H1 (cell line): ENCODE data around the gene DOCK11. TPM values are rescaled to one million over a fixed set of nuclear protein-coding genes. Genes with fewer than 3 reads are reported as not detected.

ENCODE experiments used
- CTCF ChIA-PET: fragments of 300-600 bp; sonication (Branson Sonifier 250); formaldehyde crosslinking; loops from one replicate; lab custom pipeline; 2021; ENCODE audit not compliant: partially characterized antibody; lab: Charles Lee
- POLR2A ChIA-PET: fragments of 300-600 bp; sonication (Branson Sonifier 250); formaldehyde crosslinking; loops from one replicate; lab custom pipeline; 2021; ENCODE audit warnings: inconsistent platforms; ENCODE audit not compliant: partially characterized antibody; lab: Charles Lee
- DNase-seq, 2 experiments: peaks; one replicate each; pipeline versions ENCODE4 v3.0.0 to v3.0.0-alpha.2; 2010 to 2022; ENCODE audit warnings: low spot score in 2 of 2, low read depth in 1 of 2, mixed read lengths in 1 of 2
- FAIRE-seq: peaks from 2 replicates; lab custom pipeline; 2011; peaks lifted over from hg19 to GRCh38; lab: Jason Lieb, UNC
- H2AFZ ChIP-seq: 2 replicates; pipeline ENCODE4 v1.8.1; 2012; ENCODE audit warnings: low read length, inconsistent platforms
- H2AK5ac ChIP-seq: 2 replicates; pipeline ENCODE4 v1.6.1; 2013; ENCODE audit warnings: low read depth, low read length
- H2BK120ac ChIP-seq: replicated peaks from 2 replicates; pipeline ENCODE3; 2013; ENCODE audit warnings: low read depth, low read length, inconsistent platforms
- H2BK12ac ChIP-seq: 2 replicates; pipeline ENCODE4 v1.6.1; 2013; ENCODE audit warnings: low read depth, low read length
- H2BK15ac ChIP-seq: 2 replicates; pipeline ENCODE4 v1.6.1; 2013; ENCODE audit warnings: low read length
- H2BK20ac ChIP-seq: 2 replicates; pipeline ENCODE4 v1.6.1; 2013; ENCODE audit warnings: low read length
- H2BK5ac ChIP-seq: 2 replicates; pipeline ENCODE4 v1.6.1; 2013; ENCODE audit warnings: low read depth, low read length
- H3K14ac ChIP-seq: 2 replicates; pipeline ENCODE4 v1.6.1; 2013; ENCODE audit warnings: inconsistent platforms; ENCODE audit not compliant: insufficient read length
- H3K18ac ChIP-seq: 2 replicates; pipeline ENCODE4 v1.6.1; 2013; ENCODE audit warnings: low read length; ENCODE audit errors: extremely low read depth
- H3K23ac ChIP-seq: 2 replicates; pipeline ENCODE4 v1.6.1; 2013; ENCODE audit warnings: inconsistent platforms; ENCODE audit not compliant: insufficient read length
- H3K23me2 ChIP-seq: 2 replicates; pipeline ENCODE4 v1.6.1; 2013; ENCODE audit warnings: low read depth, low read length
- H3K27ac ChIP-seq: 2 replicates; pipeline ENCODE4 v1.6.1; 2011; ENCODE audit warnings: low read depth, low read length, inconsistent platforms
- H3K27me3 ChIP-seq, 4 experiments: replicated peaks in 1 of 4; 1 replicate in 1 of 4; 2 replicates in 3 of 4; pipeline versions ENCODE4 v1.6.1 to v1.8.1; 2011 to 2013; ENCODE audit warnings: low read length in 3 of 4, mild to moderate bottlenecking in 3 of 4, inconsistent platforms in 2 of 4, mixed read lengths in 2 of 4, moderate library complexity in 1 of 4; ENCODE audit not compliant: control insufficient read depth in 3 of 4, insufficient read depth in 3 of 4; ENCODE audit errors: extremely low read depth in 1 of 4
- H3K36me3 ChIP-seq, 4 experiments: 2 replicates each; pipeline versions ENCODE4 v1.6.1 to v1.8.1; 2011 to 2013; ENCODE audit warnings: mild to moderate bottlenecking in 4 of 4, low read length in 3 of 4, moderate library complexity in 2 of 4, control low read depth in 1 of 4, inconsistent platforms in 1 of 4; ENCODE audit not compliant: insufficient read depth in 4 of 4, control insufficient read depth in 2 of 4
- H3K4ac ChIP-seq: replicated peaks from 2 replicates; pipeline ENCODE3; 2013; ENCODE audit warnings: low read length, low read depth, mixed read lengths, inconsistent platforms; ENCODE audit not compliant: insufficient read length
- H3K4me1 ChIP-seq, 4 experiments: replicated peaks in 1 of 4; 1 replicate in 1 of 4; 2 replicates in 3 of 4; pipeline versions ENCODE4 v1.6.1 to v1.8.1; 2011 to 2013; ENCODE audit warnings: low read length in 3 of 4, inconsistent platforms in 2 of 4, mixed read lengths in 1 of 4; ENCODE audit not compliant: insufficient read depth in 4 of 4, control insufficient read depth in 3 of 4
- H3K4me2 ChIP-seq, 2 experiments: 2 replicates each; pipeline versions ENCODE4 v1.6.1 to v1.8.1; 2011 to 2013; ENCODE audit warnings: low read depth in 2 of 2, low read length in 2 of 2, control low read depth in 1 of 2, inconsistent platforms in 1 of 2, mild to moderate bottlenecking in 1 of 2; ENCODE audit not compliant: insufficient read depth in 1 of 2
- H3K4me3 ChIP-seq, 4 experiments: fragments of 200-600, 300-600 bp in 1 of 4; sonication (generic), shearing (Covaris generic), sonication (Bioruptor Twin) in 1 of 4; 2 replicates each; pipeline versions ENCODE4 v1.5.1 to v1.8.1; 2011 to 2016; ENCODE audit warnings: low read length in 4 of 4, low read depth in 3 of 4, control low read depth in 2 of 4, inconsistent platforms in 2 of 4, mild to moderate bottlenecking in 2 of 4, mixed read lengths in 1 of 4, moderate library complexity in 1 of 4; ENCODE audit not compliant: insufficient read depth in 2 of 4; ENCODE audit errors: extremely low read depth in 1 of 4
- H3K56ac ChIP-seq: replicated peaks from 2 replicates; pipeline ENCODE3; 2013; ENCODE audit warnings: low read depth, mild to moderate bottlenecking, mixed read lengths, low read length, inconsistent platforms; ENCODE audit not compliant: insufficient read length
- H3K79me1 ChIP-seq: 2 replicates; pipeline ENCODE4 v1.6.1; 2013; ENCODE audit warnings: low read depth, low read length, control low read depth
- H3K79me2 ChIP-seq, 2 experiments: 2 replicates each; pipeline versions ENCODE4 v1.6.1 to v1.8.1; 2012 to 2013; ENCODE audit warnings: low read length in 2 of 2, mild to moderate bottlenecking in 2 of 2, inconsistent platforms in 1 of 2; ENCODE audit not compliant: insufficient read depth in 2 of 2, control insufficient read depth in 1 of 2
- H3K9ac ChIP-seq, 4 experiments: replicated peaks in 1 of 4; 1 replicate in 1 of 4; 2 replicates in 3 of 4; pipeline versions ENCODE4 v1.6.1 to v1.8.1; 2011 to 2013; ENCODE audit warnings: low read depth in 3 of 4, low read length in 3 of 4, control low read depth in 2 of 4, mild to moderate bottlenecking in 2 of 4, moderate library complexity in 2 of 4, inconsistent platforms in 1 of 4; ENCODE audit errors: extremely low read depth in 1 of 4
- H3K9me3 ChIP-seq, 2 experiments: 2 replicates each; pipeline versions ENCODE4 v1.6.1 to v1.8.1; 2012 to 2013; ENCODE audit warnings: mild to moderate bottlenecking in 2 of 2, moderate library complexity in 2 of 2, control low read depth in 1 of 2, inconsistent platforms in 1 of 2, low read depth in 1 of 2, low read length in 1 of 2, mixed read lengths in 1 of 2; ENCODE audit not compliant: insufficient read depth in 2 of 2
- H4K20me1 ChIP-seq, 2 experiments: replicated peaks in 1 of 2; 2 replicates each; pipeline versions ENCODE3 to v1.8.1; 2011 to 2013; ENCODE audit warnings: inconsistent platforms in 2 of 2, low read length in 2 of 2, mild to moderate bottlenecking in 1 of 2; ENCODE audit not compliant: insufficient read depth in 2 of 2, control insufficient read depth in 1 of 2
- H4K5ac ChIP-seq: 2 replicates; pipeline ENCODE4 v1.6.1; 2013; ENCODE audit warnings: low read length, low read depth, mixed read lengths, inconsistent platforms; ENCODE audit not compliant: insufficient read length
- H4K8ac ChIP-seq: 2 replicates; pipeline ENCODE4 v1.8.0; 2013; ENCODE audit warnings: mild to moderate bottlenecking, moderate library complexity, low read length, inconsistent platforms; ENCODE audit not compliant: insufficient read depth; ENCODE audit errors: extremely low read depth
- H4K91ac ChIP-seq: replicated peaks from 2 replicates; pipeline ENCODE3; 2013; ENCODE audit warnings: low read length, mixed read lengths, inconsistent platforms; ENCODE audit not compliant: insufficient read length
- ASH2L ChIP-seq: fragments of 200-600, 300-600 bp; sonication (generic); IDR thresholded peaks from one replicate; pipeline ENCODE4 v1.7.1; 2017; ENCODE audit warnings: low read length
- ATF3 ChIP-seq: IDR thresholded peaks from 2 replicates; pipeline ENCODE4 v1.6.1; 2011; ENCODE audit warnings: low read depth, mild to moderate bottlenecking, low read length; ENCODE audit not compliant: insufficient read depth
- CHD1 ChIP-seq: IDR thresholded peaks from 2 replicates; pipeline ENCODE4 v1.6.1; 2012; ENCODE audit warnings: low read depth, low read length, improper control_type of control experiment
- E2F6 ChIP-seq: IDR thresholded peaks from 2 replicates; pipeline ENCODE4 v1.6.1; 2012; ENCODE audit warnings: inconsistent platforms
- EGR1 ChIP-seq: IDR thresholded peaks from 2 replicates; pipeline ENCODE4 v1.6.1; 2011; ENCODE audit warnings: low read depth, low read length, borderline replicate concordance
- HDAC6 ChIP-seq: IDR thresholded peaks from one replicate; pipeline ENCODE4 v1.7.1; 2012; ENCODE audit warnings: low read depth, mild to moderate bottlenecking, inconsistent platforms, low read length, moderate library complexity
- KDM4A ChIP-seq: IDR thresholded peaks from one replicate; pipeline ENCODE4 v1.7.1; 2012; ENCODE audit warnings: low read depth, mild to moderate bottlenecking, moderate library complexity, low read length, inconsistent platforms; ENCODE audit not compliant: severe bottlenecking
- MAFK ChIP-seq: IDR thresholded peaks from 2 replicates; pipeline ENCODE4 v1.6.1; 2012; ENCODE audit warnings: low read depth, mild to moderate bottlenecking, improper control_type of control experiment, low read length
- MAX ChIP-seq: IDR thresholded peaks from 2 replicates; pipeline ENCODE4 v1.6.1; 2012; ENCODE audit warnings: inconsistent platforms
- RXRA ChIP-seq: IDR thresholded peaks from 2 replicates; pipeline ENCODE4 v1.6.1; 2011; ENCODE audit warnings: low read depth, mild to moderate bottlenecking, low read length, moderate library complexity; ENCODE audit not compliant: insufficient read depth
- SIN3A ChIP-seq, 2 experiments: IDR thresholded peaks in 1 of 2; conservative IDR thresholded peaks in 1 of 2; 2 replicates each; pipeline ENCODE4 v1.6.1; 2011 to 2012; ENCODE audit warnings: low read length in 2 of 2, improper control_type of control experiment in 1 of 2, low read depth in 1 of 2, mild to moderate bottlenecking in 1 of 2
- SP1 ChIP-seq: IDR thresholded peaks from 2 replicates; pipeline ENCODE4 v1.6.1; 2011; ENCODE audit warnings: low read depth, low read length
- TEAD4 ChIP-seq: IDR thresholded peaks from 2 replicates; pipeline ENCODE4 v1.6.1; 2012; ENCODE audit warnings: low read depth, low read length, inconsistent platforms, mixed read lengths
- YY1 ChIP-seq: IDR thresholded peaks from 2 replicates; pipeline ENCODE4 v1.6.1; 2011; ENCODE audit warnings: low read depth, mild to moderate bottlenecking, low read length
- WGBS, 2 experiments: shearing (Covaris generic) in 1 of 2; methylation state at CpG; one replicate each; pipeline versions ENCODE4 v1.1.6 to v1.1.7; 2013 to 2015; ENCODE audit warnings: low lambda C conversion rate in 2 of 2, mixed read lengths in 2 of 2, inconsistent platforms in 1 of 2, low coverage in 1 of 2, missing lambda C conversion rate in 1 of 2; ENCODE audit not compliant: insufficient replicate concordance in 2 of 2, insufficient coverage in 1 of 2, insufficient read length in 1 of 2; ENCODE audit errors: extremely low coverage in 1 of 2, missing lambda C conversion rate in 1 of 2; 5-methylcytosine and 5-hydroxymethylcytosine counted together
- polyA plus RNA-seq, 7 experiments: library from polyadenylated mRNA; depleted of rRNA in 3 of 7; stranded (reverse) in 5 of 7; unstranded in 2 of 7; fragments of >200 nt in 5 of 7; fragments of 200-250 nt in 2 of 7; gene quantifications; 1 replicate in 5 of 7; 2 replicates in 1 of 7; 4 replicates in 1 of 7; pipeline versions ENCODE4 v1.2.1 to v1.2.3, GENCODE V29; 2011 to 2013; ENCODE audit warnings: missing spikeins in 2 of 7, mixed read lengths in 2 of 7
- total RNA-seq: library from RNA; stranded (reverse); fragmentation: NEBNext Ultra II Directional; extraction: Animal tissue kit (Norgen Biotek cat#: 25700); gene quantifications from 2 replicates; pipeline ENCODE4 v1.2.1, GENCODE V29; 2021

Gene DOCK11
- total and polyA plus RNA-seq, 2 of the 8 experiments (the other 6 are each of a cell fraction or from before 2014, with no cell fraction given): 4.9 to 12.0 TPM

GRCh38 chrX:118631586-118631985 is 136.0 kb downstream of the DOCK11 start:
- no peaks in the 10 kb centered on the region for H3K27me3 ChIP-seq
- no peaks in the 10 kb centered on the region for H3K9me3 ChIP-seq
- no peaks in the 10 kb centered on the region for H3K4me1 ChIP-seq
- no peak overlapping the region for H3K9ac ChIP-seq
- no peaks in the 10 kb centered on the region for H4K20me1 ChIP-seq
- no peak overlapping the region for H3K4ac ChIP-seq
- H2BK15ac ChIP-seq: no peak overlapping the region
- no peak overlapping the region for H3K4me2 ChIP-seq
- H3K79me2 ChIP-seq: no peaks in the 10 kb centered on the region
- no peaks in the 10 kb centered on the region; a peak in 1 of 8 replicates for H3K36me3 ChIP-seq
- no peak overlapping the region for H4K91ac ChIP-seq
- H3K4me3 ChIP-seq: no peak overlapping the region
- POLR2A ChIA-PET: no interaction called here
- H3K27ac ChIP-seq: no peak overlapping the region
- H4K8ac ChIP-seq: no peak overlapping the region
- no peak overlapping the region for H3K56ac ChIP-seq
- no peak overlapping the region for H2BK5ac ChIP-seq
- no peak overlapping the region for H2BK20ac ChIP-seq
- H3K18ac ChIP-seq: no peak overlapping the region
- no peaks in the 10 kb centered on the region for H3K23me2 ChIP-seq
- H3K23ac ChIP-seq: no peak overlapping the region
- no peak for FAIRE-seq
- DNase-seq: no peak
- H2AK5ac ChIP-seq: no peak overlapping the region
- CTCF ChIA-PET: interaction anchor here (0.7 to 1.3 kb wide), 3 partner anchors 52 to 180 kb away, joined by 3 read pairs; no protein-coding TSS in a partner anchor
- 100% methylated on average over 1 of the region's 1 CpG; no CpG with 5 or more reads in 1 of the 2 experiments for WGBS, 2 experiments
- no peak overlapping the region for H4K5ac ChIP-seq
- H2BK120ac ChIP-seq: no peak overlapping the region
- H2AFZ ChIP-seq: no peak overlapping the region
- H3K14ac ChIP-seq: no peak overlapping the region
- H2BK12ac ChIP-seq: no peak overlapping the region
- H3K79me1 ChIP-seq: no peaks in the 10 kb centered on the region
- no peak for TF ChIP-seq SIN3A (conservative IDR thresholded peaks at IDR 0.05 in 1 of 2, IDR thresholded peaks at IDR 0.05 in 1 of 2; ENCODE audit: low read depth in 1 of 2, low read length in 2 of 2)
- TF ChIP-seq ATF3: no peak
- no peak for TF ChIP-seq MAFK
- TF ChIP-seq HDAC6: no peak
- no peak for TF ChIP-seq KDM4A
- TF ChIP-seq RXRA: no peak
- no peak for TF ChIP-seq CHD1
- TF ChIP-seq MAX: no peak
- TF ChIP-seq ASH2L: no peak
- TF ChIP-seq E2F6: no peak
- TF ChIP-seq SP1: no peak
- no peak for TF ChIP-seq EGR1
- no peak for TF ChIP-seq TEAD4
- no peak for TF ChIP-seq YY1
